Measurements from ENCODE around the gene SLAMF8. TPM values are rescaled to one million over a fixed set of nuclear protein-coding genes. Genes with fewer than 3 reads are reported as not detected.

The SLAMF8 gene
- total and polyA plus RNA-seq, 2 donors (not counting 1 experiment from before 2014, with no cell fraction given), result 0.54 TPM; not detected in 1

DNA sequence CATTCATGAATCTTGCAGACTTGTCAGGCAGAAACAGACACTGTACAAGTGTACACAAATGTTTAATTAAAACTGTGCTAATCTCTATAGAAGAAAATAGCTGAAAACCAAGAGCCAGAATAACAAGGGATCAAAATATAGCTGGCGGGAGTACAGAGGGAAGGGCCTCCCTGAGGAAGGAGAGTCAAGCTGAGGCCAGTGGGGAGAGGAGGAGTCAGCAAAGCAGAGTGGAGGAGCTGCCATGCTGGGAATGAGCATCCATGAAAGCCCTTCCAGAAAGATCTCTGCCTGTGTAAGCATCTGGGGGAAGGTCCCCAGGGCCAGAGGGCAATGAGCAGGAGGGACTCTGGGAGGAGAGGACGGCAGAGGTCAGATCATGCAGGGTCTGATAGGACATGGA, 15.1 kb downstream of the SLAMF8 start:
- no peak overlapping the region for H3K9ac ChIP-seq (ENCODE audit: low read length)
- no peak overlapping the region for H3K27ac ChIP-seq (ENCODE audit: low read length in 2 of 2)
- ATAC-seq (ENCODE audit: low read depth) (no peak), DNase-seq (no peak)
- H3K4me1 Mint-ChIP-seq, result peaks cover 4% of the 10 kb centered on the region
- H3K79me2 ChIP-seq (ENCODE audit: control insufficient read depth, insufficient read depth, low read length), result no peaks in the 10 kb centered on the region
- no peak overlapping the region for H3K4me3 ChIP-seq (ENCODE audit: control extremely low read depth in 1 of 5, extremely low read depth in 1 of 5, insufficient read depth in 1 of 5, low read depth in 2 of 5, low read length in 4 of 5)
- H3K9me3 ChIP-seq (ENCODE audit: control extremely low read depth in 1 of 3, control insufficient read depth in 2 of 3, insufficient read depth in 1 of 3, low read length in 2 of 3), result no peaks in the 10 kb centered on the region
- ChIA-PET POLR2A (no interaction called here), CTCF (interaction anchor here (0.8 to 1.7 kb wide), 4 partner anchors 20 to 105 kb away, joined by 3 to 4 read pairs (median 3); no protein-coding TSS in a partner anchor)
- H3K27me3 ChIP-seq (replicated peaks in 1 of 4; ENCODE audit: control extremely low read depth in 1 of 4, control insufficient read depth in 3 of 4, insufficient read depth in 4 of 4, low read length in 3 of 4), result peaks cover 0 to 6% (median 3%) of the 10 kb centered on the region in 4 experiments
- TF ChIP-seq EZH2 (IDR thresholded peaks at IDR 0.05; ENCODE audit: borderline replicate concordance, insufficient read depth, low read depth, low read length, poor library complexity, severe bottlenecking), result no peak
- TF ChIP-seq, protein P1, sequence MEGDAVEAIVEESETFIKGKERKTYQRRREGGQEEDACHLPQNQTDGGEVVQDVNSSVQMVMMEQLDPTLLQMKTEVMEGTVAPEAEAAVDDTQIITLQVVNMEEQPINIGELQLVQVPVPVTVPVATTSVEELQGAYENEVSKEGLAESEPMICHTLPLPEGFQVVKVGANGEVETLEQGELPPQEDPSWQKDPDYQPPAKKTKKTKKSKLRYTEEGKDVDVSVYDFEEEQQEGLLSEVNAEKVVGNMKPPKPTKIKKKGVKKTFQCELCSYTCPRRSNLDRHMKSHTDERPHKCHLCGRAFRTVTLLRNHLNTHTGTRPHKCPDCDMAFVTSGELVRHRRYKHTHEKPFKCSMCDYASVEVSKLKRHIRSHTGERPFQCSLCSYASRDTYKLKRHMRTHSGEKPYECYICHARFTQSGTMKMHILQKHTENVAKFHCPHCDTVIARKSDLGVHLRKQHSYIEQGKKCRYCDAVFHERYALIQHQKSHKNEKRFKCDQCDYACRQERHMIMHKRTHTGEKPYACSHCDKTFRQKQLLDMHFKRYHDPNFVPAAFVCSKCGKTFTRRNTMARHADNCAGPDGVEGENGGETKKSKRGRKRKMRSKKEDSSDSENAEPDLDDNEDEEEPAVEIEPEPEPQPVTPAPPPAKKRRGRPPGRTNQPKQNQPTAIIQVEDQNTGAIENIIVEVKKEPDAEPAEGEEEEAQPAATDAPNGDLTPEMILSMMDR (IDR thresholded peaks at IDR 0.05), result no peak
- no peaks in the 10 kb centered on the region for H4K20me1 ChIP-seq (ENCODE audit: control insufficient read depth, insufficient read depth, low read length, poor library complexity, severe bottlenecking)
- no peaks in the 10 kb centered on the region for H3K4me1 ChIP-seq (ENCODE audit: control insufficient read depth in 2 of 2, insufficient read depth in 2 of 2, low read length in 2 of 2)
- H3K27ac Mint-ChIP-seq, result no peak overlapping the region
- WGBS (ENCODE audit: insufficient coverage), result 90% methylated on average over 2 of the region's 2 CpGs
- H2AFZ ChIP-seq (ENCODE audit: insufficient read depth, low read depth, low read length, poor library complexity, severe bottlenecking), result no peak overlapping the region
- peaks cover 29% of the 10 kb centered on the region for H3K27me3 Mint-ChIP-seq
- H3K4me3 Mint-ChIP-seq, result no peak overlapping the region
- no peak overlapping the region for H3K4me2 ChIP-seq (replicated peaks; ENCODE audit: low read depth, low read length, poor library complexity, severe bottlenecking)
- H3K36me3 ChIP-seq (replicated peaks in 1 of 2; ENCODE audit: control extremely low read depth in 1 of 2, control insufficient read depth in 1 of 2, extremely low read depth in 1 of 2, insufficient read depth in 2 of 2, low read length in 1 of 2), result no peaks in the 10 kb centered on the region
- no peaks in the 10 kb centered on the region for H3K9me3 Mint-ChIP-seq (ENCODE audit: insufficient read depth)
- intact Hi-C loops (cut with micrococcal nuclease), result no loop called here

DNA sequence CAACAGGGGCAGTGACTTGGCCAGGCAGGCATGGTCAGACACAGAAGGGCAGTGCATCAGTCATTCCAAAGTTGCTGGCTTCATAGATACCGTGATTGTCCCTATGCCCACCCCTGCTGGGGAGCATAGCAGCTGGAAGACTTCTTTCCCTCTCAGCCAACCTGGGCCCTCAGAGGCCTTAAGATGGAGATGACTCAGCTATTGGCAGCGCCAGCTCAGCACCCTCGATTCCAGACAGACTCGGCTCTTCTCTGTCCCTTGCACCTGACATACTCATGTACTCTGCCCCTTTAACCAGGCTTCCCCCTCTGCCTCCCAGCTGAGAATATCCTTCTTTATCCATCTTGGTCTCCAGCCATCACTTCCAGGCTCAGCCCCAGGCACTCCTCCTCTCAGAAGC, 16.8 kb downstream of the SLAMF8 start:
- H3K27me3 ChIP-seq (replicated peaks in 1 of 4; ENCODE audit: control extremely low read depth in 1 of 4, control insufficient read depth in 3 of 4, insufficient read depth in 4 of 4, low read length in 3 of 4), result peaks cover 0 to 6% (median 3%) of the 10 kb centered on the region in 4 experiments

More for the DNA sequence above, 16.8 kb downstream of the SLAMF8 start:
- no peak overlapping the region for H3K27ac Mint-ChIP-seq
- 75% methylated on average over 4 of the region's 4 CpGs for WGBS (ENCODE audit: insufficient coverage)
- DNase-seq (no peak), ATAC-seq (ENCODE audit: low read depth) (no peak)
- ChIA-PET CTCF (interaction anchor here (0.9 to 1.4 kb wide), 3 partner anchors 41 to 164 kb away, joined by 3 to 4 read pairs (median 3); partner anchors contain the start of gene FCRL6), POLR2A (no interaction called here)
- Histone ChIP-seq H3K4me1 (ENCODE audit: control insufficient read depth in 2 of 2, insufficient read depth in 2 of 2, low read length in 2 of 2) (no peaks in the 10 kb centered on the region), H3K79me2 (ENCODE audit: control insufficient read depth, insufficient read depth, low read length) (no peaks in the 10 kb centered on the region), H2AFZ (ENCODE audit: insufficient read depth, low read depth, low read length, poor library complexity, severe bottlenecking) (no peak overlapping the region), H3K4me3 (ENCODE audit: control extremely low read depth in 1 of 5, extremely low read depth in 1 of 5, insufficient read depth in 1 of 5, low read depth in 2 of 5, low read length in 4 of 5) (no peak overlapping the region), H3K27ac (ENCODE audit: low read length in 2 of 2) (no peak overlapping the region), H3K9me3 (ENCODE audit: control extremely low read depth in 1 of 3, control insufficient read depth in 2 of 3, insufficient read depth in 1 of 3, low read length in 2 of 3) (no peaks in the 10 kb centered on the region), H3K36me3 (replicated peaks in 1 of 2; ENCODE audit: control extremely low read depth in 1 of 2, control insufficient read depth in 1 of 2, extremely low read depth in 1 of 2, insufficient read depth in 2 of 2, low read length in 1 of 2) (no peaks in the 10 kb centered on the region), H3K9ac (ENCODE audit: low read length) (no peak overlapping the region), H4K20me1 (ENCODE audit: control insufficient read depth, insufficient read depth, low read length, poor library complexity, severe bottlenecking) (no peaks in the 10 kb centered on the region), H3K4me2 (replicated peaks; ENCODE audit: low read depth, low read length, poor library complexity, severe bottlenecking) (no peak overlapping the region)
- no peaks in the 10 kb centered on the region for H3K9me3 Mint-ChIP-seq (ENCODE audit: insufficient read depth)
- intact Hi-C loops (cut with micrococcal nuclease), result no loop called here
- H3K4me1 Mint-ChIP-seq, result peaks cover 4% of the 10 kb centered on the region
- no peak for TF ChIP-seq EZH2 (IDR thresholded peaks at IDR 0.05; ENCODE audit: borderline replicate concordance, insufficient read depth, low read depth, low read length, poor library complexity, severe bottlenecking)
- TF ChIP-seq, protein P1 (IDR thresholded peaks at IDR 0.05), result no peak
- H3K27me3 Mint-ChIP-seq, result peaks cover 37% of the 10 kb centered on the region
- no peak overlapping the region for H3K4me3 Mint-ChIP-seq
